T-helper 9 cell (primary cell): ENCODE data around the gene GAD1.

Source experiments
- DNase-seq: peaks from one replicate; pipeline ENCODE4 v3.0.0-alpha.2; 2020

The GAD1 gene

GRCh38 chr2:170818036-170818751 is 1.5 kb downstream of the GAD1 start:
- no peak for DNase-seq

DNA sequence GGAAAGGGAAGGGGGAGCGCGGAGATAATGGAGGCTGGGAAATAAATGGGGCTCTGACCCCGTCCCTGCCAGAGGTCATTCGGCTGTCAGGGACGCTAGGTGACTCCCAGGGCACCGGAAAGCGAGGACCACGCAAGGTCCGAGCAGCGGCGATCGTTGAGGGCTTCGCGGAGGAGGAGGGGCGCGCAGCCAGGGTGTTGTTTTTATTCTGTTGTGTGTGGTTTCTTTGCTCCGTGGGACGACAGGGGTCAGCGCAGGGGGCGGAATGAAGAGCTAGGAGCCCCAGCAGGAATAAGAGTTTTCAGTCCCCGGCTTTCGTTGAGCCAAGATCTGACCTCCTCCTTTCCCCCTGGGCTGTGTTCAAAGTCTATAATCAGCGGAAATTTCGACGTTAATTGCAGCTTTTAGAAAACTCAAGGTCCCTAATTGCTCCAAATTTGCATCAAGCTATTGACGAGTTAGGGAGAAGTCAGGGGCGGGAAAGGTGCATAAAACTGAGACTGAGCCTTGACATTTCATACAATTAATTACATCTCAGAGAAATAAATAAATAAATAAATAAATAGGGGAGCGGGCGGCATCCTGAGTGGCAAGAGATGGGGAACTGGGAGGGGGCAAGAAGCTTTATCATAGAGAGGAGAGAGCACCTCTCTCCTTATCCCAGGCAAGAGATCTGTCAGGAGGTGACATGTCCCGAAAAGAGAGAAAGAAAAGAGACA is 2.2 kb downstream of the GAD1 start:
- no peak for DNase-seq

DNA sequence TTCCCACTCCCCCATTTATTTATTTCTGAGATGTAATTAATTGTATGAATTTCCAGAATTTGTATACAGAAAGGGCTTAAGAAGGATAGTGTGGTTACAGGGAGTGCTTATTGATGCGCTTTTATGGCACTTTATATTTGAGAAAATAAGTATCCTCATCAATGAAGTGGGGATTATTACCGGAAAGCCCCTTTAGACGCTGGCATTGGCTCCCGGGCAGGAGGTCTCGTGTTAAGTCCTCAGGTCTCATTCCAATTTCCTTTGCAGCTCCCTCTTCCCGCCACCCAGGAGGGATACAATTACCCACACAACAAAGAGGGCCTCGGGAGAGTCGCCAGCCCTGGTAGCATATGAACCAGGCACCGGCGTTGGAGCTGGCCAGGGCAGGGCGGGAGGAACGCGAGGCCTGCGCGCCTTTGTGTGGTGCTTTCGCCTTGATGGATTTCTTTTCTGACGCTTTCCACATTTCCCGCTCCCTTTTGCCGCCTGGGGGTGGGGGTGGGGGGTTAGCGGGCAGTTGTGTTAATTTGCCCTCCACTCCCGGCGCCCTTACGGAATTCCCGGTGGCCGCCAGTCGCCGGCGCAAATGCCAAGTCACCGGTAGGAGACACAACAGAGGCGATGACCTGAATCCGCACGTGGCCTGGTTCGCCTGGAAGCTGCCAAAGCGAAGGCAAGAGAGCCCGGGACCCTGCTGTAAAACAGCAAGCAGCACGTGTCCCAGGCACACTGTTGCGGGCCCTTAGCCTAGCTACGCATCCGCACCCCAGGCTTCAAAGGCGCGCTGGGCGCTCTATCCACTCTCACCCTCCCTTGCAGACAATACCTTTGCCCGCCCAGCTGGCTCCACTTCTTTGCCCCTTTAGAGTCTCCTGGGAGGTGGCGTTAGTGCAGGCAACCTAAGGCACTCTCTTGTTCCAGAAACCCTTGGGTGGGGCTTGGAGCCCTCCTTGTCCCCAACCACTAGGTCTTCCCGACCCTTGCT is 3.3 kb downstream of the GAD1 start:
- DNase-seq: no peak

DNA sequence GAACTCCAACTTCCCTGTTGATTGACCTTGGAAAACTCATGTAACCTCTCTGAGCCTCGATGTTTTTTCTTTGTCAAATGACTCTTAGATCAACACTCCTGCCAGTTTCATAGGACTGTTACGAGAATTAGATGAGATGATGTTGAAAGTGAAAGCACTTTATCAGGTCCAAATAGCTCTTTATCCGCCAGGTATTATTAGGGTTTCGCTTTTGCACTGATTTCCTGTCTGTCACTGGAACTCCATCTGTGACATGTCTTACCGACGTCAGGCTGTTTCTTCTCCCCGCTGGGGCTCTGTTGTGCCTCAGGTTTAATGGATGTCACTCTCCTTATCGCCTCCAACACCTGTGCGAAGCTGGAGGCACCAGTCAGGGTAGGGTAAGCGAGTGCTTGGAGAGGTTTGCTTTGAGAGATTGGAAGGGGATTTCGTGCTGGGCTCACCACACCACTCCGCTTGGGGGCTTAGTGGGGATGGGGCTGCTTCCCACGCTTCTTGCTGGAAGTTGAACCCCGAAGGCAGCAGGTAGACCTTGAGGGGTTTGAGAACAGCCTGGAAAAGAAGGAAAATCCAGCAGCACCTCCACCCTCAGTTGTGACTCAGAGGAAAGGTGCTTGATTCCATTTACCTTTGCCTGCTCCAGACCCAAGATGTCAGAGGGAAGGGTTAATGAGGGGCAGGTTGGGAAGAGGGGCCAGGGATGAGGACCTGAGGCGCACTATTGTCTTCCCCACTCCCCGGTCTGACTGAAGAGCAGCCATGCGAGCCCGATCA is 4.3 kb downstream of the GAD1 start:
- no peak for DNase-seq

- DNase-seq: no peak
These were observed 5.0 kb downstream of the GAD1 start for GRCh38 chr2:170821531-170822289.

GRCh38 chr2:170822290-170823087 is 5.8 kb downstream of the GAD1 start:
- no peak for DNase-seq

DNA sequence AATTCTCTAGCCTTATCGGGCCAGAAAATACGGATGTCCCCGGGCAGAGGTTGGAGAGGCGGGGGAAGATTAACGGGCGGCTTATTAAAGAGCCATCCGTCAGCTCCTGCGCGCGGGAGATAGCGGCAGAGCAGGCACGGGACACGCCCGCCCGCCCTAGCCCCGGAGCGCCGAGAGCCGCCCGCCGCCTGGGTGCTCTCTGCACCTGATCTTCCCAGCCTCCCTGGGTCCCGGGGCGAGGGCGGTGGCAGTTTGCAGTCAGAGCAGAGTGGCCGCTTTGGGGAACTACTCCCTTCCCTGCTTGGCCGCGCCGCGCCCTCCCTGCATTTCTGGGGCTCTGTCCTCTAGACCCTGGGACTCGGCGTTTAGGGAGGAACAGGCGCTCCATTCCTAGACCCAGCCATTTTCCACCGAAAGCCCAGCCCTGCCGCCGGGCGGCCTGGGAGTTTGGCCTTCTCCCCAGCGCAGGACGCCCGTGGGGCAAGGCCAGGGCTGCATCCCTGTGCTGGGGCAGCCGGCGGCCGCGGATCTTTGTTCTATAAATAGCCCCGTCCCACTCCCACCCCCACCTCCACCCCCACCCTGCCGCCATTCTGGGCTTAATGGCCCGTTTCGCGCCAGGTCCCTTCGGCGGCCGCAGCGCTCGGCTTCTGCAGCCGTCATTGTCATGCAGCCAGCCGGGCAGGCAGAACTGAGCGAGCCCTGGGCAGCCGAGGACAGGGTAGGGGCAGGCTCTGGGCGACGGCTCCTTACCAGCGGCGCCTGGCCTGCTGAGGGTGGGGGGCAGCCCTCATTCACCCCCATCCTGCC is 6.6 kb downstream of the GAD1 start:
- no peak for DNase-seq

DNA sequence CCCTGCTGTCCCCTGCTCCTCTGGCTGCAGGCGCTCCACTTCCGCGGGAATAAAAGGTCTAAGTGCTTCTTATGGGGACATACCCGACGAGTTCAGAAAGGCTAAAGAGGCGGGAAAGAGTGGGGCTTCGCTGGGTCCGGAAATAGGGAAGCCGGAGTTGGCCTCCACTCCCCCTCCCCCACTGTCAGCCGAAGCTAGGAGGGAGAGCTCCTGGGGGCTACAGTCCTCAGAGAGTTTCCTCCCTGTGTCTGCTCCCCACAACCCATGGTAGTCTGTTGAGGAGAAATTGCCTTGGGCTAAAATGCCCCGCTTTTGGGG is 7.2 kb downstream of the GAD1 start:
- DNase-seq: no peak

DNA sequence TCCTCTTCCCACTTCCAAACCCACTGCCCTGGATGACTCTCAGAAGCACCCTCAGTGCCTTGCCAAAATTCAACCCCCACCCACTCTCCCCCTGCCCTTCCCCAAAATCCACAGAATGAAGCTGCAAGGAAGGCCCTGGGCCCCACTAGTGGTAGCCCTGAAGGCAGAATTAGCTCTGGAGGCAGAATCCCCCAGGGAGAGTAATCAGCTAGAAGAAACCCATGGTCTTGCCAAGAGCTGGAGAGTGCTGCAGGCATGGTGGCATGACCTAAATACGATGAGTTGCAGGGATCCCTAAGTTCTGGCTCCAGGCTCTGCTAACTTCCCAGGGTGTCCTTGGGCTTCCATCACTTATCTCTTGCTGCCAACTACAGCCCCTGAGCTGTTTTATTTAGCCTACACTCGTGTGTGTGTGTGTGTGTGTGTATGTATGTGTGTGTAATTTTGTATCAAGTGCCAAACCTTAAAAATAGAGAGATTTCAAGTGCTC is 7.9 kb downstream of the GAD1 start:
- DNase-seq: no peak

GRCh38 chr2:170827841-170828532 is 11.3 kb downstream of the GAD1 start:
- DNase-seq: no peak

GRCh38 chr2:170828533-170828916 is 11.8 kb downstream of the GAD1 start:
- DNase-seq: no peak

- no peak for DNase-seq
These were observed 12.3 kb downstream of the GAD1 start for GRCh38 chr2:170829036-170829435.

GRCh38 chr2:170830166-170830565 is 13.5 kb downstream of the GAD1 start:
- DNase-seq: no peak

GRCh38 chr2:170831115-170831514 is 14.4 kb downstream of the GAD1 start:
- no peak for DNase-seq

GRCh38 chr2:170836027-170836426 is 19.3 kb downstream of the GAD1 start:
- DNase-seq: no peak

DNA sequence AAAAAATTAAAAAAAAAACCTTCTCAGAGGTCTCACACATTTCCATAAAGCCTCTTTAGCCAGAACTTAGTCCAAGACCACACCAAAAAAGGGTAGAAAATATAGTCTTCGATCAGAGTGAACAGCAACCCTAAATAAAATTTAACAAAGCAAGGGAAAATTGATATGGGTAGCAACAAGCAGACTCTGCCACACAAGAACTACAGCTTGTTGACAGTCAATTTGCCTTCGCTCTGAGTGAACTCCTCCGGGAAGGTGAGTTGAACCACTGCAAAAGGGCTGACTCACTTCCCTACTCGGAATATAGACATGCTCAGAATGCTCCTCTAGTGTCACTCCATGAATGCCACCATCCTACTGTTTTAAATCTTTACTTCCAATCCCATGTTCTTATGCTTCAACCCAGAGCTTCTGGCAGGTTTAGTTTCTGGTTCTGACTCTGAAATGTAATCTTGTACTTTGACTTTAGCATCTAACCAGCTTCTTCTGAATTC is 24.1 kb downstream of the GAD1 start:
- no peak for DNase-seq

DNA sequence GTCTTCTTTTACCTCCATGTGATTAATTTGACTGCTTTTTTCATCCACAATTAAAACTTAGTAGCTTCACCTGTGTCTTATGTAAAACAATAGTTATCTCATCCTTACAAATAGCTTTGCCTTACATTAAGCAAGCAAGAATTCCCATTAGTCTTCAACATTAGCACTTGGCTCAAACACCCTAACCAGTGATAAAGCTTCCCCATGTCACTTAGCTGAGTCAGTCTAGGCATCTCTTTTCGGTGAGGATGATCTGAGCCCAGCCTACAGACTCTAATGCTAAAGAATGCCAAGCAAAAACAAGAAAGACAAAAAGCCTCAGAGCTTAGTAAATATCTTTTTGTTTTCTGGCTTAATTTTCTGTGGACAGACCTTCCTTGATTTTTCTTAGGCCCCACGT is 26.1 kb downstream of the GAD1 start:
- no peak for DNase-seq

DNA sequence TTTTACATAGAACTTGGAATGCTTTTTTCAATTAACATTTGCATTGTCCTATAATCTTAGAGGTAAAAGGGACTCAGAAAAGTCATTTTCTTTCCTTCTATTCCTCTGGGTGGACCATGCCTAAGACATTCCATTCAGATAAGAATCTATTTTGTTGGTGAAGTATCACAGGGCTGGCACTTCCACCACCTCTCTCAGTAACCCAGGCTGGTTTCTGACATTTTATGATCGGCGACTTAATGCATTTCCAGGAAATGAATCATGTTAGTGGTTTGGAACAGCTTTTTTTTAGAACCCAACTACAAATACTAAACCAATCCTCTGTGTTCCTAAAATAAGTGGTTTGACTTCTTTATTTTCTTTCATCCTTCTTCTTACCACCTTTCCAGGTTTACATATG is 27.0 kb downstream of the GAD1 start:
- DNase-seq: no peak

DNA sequence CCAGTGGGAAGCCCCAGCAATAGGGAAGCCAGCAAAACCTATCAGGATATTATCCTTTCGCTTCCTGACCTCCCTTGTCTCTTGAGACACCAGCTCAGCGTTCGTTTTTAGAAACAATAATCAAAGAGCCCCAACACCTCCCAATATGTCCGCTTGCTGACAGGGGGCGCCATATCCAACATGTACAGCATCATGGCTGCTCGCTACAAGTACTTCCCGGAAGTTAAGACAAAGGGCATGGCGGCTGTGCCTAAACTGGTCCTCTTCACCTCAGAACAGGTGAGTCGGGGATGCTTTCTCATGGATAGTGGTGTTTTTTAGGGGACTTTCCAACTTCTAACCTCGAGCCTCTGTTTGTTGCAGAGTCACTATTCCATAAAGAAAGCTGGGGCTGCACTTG is 28.7 kb downstream of the GAD1 start:
- no peak for DNase-seq
